ENCODE data around the gene CAPZB. TPM values are rescaled to one million over a fixed set of nuclear protein-coding genes. Genes with fewer than 3 reads are reported as not detected.
A peak's percentile ranks its signal among the peaks of the same experiment; 100 is the strongest.

Gene CAPZB
- total and polyA plus RNA-seq, 7 donors: 179 to 284 (median 224) TPM

- Histone ChIP-seq H3K4me1 (no peaks in the 10 kb centered on the region), H3K4me3 (no peak overlapping the region), H3K27ac (no peak overlapping the region), H3K27me3 (ENCODE audit: insufficient read depth in 3 of 3, low read length in 2 of 3) (no peaks in the 10 kb centered on the region), H3K9me3 (no peaks in the 10 kb centered on the region), H3K36me3 (ENCODE audit: insufficient read depth in 1 of 2, low read depth in 1 of 2) (peaks cover 15 to 81% of the 10 kb centered on the region in 2 donors)
- WGBS, 3 donors: 84 to 86% (median 85%) methylated on average over 14 of the region's 14 CpGs
- DNase-seq (no peak), ATAC-seq (no peak)
- no peak for TF ChIP-seq CTCF (IDR thresholded peaks at IDR 0.05)
- intact Hi-C loops (cut with DNase I): no loop called here
Observed at GRCh38 chr1:19352839-19353238, 132.5 kb downstream of the CAPZB start.

GRCh38 chr1:19351873-19352272 is 133.5 kb downstream of the CAPZB start:
- ATAC-seq: peak in 1 of 4 donors; percentile 20
- H3K9me3 ChIP-seq: no peaks in the 10 kb centered on the region
- WGBS, 3 donors: 73 to 75% (median 74%) methylated on average over 10 of the region's 10 CpGs
- H3K4me1 ChIP-seq: no peaks in the 10 kb centered on the region
- no peaks in the 10 kb centered on the region for H3K27me3 ChIP-seq (ENCODE audit: insufficient read depth in 3 of 3, low read length in 2 of 3)
- TF ChIP-seq CTCF (IDR thresholded peaks at IDR 0.05): no peak
- H3K36me3 ChIP-seq (ENCODE audit: insufficient read depth in 1 of 2, low read depth in 1 of 2): peaks cover 15 to 76% of the 10 kb centered on the region in 2 donors
- intact Hi-C loops (cut with DNase I): no loop called here
- no peak overlapping the region for H3K4me3 ChIP-seq
- DNase-seq: peak in 1 of 2 donors; percentile 74
- no peak overlapping the region for H3K27ac ChIP-seq

- intact Hi-C loops (cut with DNase I): no loop called here
- H3K4me3 ChIP-seq: no peak overlapping the region
Observed at GRCh38 chr1:19350566-19350965, 134.8 kb downstream of the CAPZB start.

GRCh38 chr1:19349999-19350398 is 135.3 kb downstream of the CAPZB start:
- intact Hi-C loops (cut with DNase I): no loop called here
- no peak for TF ChIP-seq CTCF (IDR thresholded peaks at IDR 0.05)
- WGBS, 3 donors: 89 to 92% (median 90%) methylated on average over 17 of the region's 17 CpGs
- no peaks in the 10 kb centered on the region for H3K27me3 ChIP-seq (ENCODE audit: insufficient read depth in 3 of 3, low read length in 2 of 3)
- no peaks in the 10 kb centered on the region for H3K4me1 ChIP-seq
- no peak overlapping the region for H3K27ac ChIP-seq
- no peak overlapping the region for H3K4me3 ChIP-seq
- DNase-seq (no peak), ATAC-seq (no peak)
- H3K36me3 ChIP-seq (ENCODE audit: insufficient read depth in 1 of 2, low read depth in 1 of 2): peaks cover 9 to 63% of the 10 kb centered on the region in 2 donors
- no peaks in the 10 kb centered on the region for H3K9me3 ChIP-seq

More at GRCh38 chr1:19350566-19350965, 134.8 kb downstream of the CAPZB start:
- H3K36me3 ChIP-seq (ENCODE audit: insufficient read depth in 1 of 2, low read depth in 1 of 2): peaks cover 9 to 63% of the 10 kb centered on the region in 2 donors
- H3K9me3 ChIP-seq: no peaks in the 10 kb centered on the region
- TF ChIP-seq CTCF (IDR thresholded peaks at IDR 0.05): no peak
- DNase-seq (no peak), ATAC-seq (no peak)
- no peaks in the 10 kb centered on the region for H3K27me3 ChIP-seq (ENCODE audit: insufficient read depth in 3 of 3, low read length in 2 of 3)
- WGBS, 3 donors: 96 to 98% (median 98%) methylated on average over 5 of the region's 5 CpGs
- H3K27ac ChIP-seq: no peak overlapping the region
- H3K4me1 ChIP-seq: no peaks in the 10 kb centered on the region
